Stimulated activated CD4-positive, alpha-beta T cell treated with anti-CD3 and anti-CD28 coated beads, Interleukin-2, amount 100 ng/mL, for 24 hours (primary cell): Measurements from ENCODE around the gene UNKL.
A peak's percentile ranks its signal among the peaks of the same experiment; 100 is the strongest.

Source experiments
- DNase-seq, 2 donors: peaks; one replicate each; pipeline ENCODE4 v3.0.0-alpha.2; 2020

The UNKL gene

GRCh38 chr16:1349351-1349750, 65.2 kb downstream of the UNKL start:
- no peak for DNase-seq

DNA sequence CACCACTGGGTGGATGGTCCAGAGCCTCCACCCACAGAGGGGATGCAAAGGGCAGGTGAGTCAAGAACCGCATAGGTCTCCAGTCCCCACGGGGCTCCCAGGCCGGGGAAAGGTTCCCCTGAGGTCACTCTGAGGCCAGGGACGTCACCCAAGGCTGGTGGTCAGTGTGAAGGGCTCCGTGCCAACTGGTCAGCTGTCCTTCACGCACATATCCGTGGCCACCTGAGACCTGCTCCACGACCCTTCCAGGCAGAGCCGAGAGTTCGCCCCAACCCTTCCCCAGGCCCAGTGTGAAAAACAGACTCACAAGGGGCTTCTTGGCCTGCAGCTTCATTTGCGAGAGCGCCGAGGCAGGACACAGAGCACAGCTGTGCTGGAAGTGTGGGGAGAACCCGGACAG, 65.6 kb downstream of the UNKL start:
- DNase-seq: no peak

GRCh38 chr16:1348441-1348840, 66.1 kb downstream of the UNKL start:
- DNase-seq: no peak

DNA sequence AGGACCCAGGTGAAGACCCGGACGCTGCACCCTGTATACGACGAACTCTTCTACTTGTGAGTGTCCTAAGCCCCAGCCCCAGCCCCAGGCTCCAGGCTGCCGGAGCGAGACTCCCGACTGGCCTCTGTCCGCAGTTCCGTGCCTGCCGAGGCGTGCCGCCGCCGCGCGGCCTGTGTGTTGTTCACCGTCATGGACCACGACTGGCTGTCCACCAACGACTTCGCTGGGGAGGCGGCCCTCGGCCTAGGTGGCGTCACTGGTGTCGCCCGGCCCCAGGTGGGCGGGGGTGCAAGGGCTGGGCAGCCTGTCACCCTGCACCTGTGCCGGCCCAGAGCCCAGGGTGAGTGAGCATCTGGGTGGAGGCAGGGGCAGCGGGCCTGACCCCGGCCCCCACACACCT, 66.5 kb downstream of the UNKL start:
- no peak for DNase-seq

DNA sequence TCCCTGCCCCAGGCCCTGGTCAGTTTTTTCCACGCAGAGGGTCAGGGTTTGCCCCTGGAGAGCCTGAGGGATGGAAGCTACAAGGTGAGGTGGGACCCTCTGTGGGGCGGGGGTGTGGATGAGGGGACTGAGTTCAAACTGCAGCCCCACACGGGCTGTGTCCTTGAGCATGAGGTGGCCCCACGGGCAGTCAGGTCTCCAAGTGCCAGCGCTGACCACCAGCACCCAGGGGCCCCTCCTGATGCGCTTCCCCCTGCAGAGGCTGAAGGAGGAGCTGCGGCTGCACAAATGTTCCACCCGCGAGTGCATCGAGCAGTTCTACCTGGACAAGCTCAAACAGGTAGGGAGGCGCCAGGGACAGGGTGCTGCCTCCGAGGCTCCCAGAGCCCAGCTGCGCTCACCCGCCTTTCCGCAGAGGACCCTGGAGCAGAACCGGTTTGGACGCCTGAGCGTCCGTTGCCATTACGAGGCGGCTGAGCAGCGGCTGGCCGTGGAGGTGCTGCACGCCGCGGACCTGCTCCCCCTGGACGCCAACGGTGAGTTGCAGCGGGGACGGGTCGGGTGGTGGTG, 67.1 kb downstream of the UNKL start:
- no peak for DNase-seq

DNA sequence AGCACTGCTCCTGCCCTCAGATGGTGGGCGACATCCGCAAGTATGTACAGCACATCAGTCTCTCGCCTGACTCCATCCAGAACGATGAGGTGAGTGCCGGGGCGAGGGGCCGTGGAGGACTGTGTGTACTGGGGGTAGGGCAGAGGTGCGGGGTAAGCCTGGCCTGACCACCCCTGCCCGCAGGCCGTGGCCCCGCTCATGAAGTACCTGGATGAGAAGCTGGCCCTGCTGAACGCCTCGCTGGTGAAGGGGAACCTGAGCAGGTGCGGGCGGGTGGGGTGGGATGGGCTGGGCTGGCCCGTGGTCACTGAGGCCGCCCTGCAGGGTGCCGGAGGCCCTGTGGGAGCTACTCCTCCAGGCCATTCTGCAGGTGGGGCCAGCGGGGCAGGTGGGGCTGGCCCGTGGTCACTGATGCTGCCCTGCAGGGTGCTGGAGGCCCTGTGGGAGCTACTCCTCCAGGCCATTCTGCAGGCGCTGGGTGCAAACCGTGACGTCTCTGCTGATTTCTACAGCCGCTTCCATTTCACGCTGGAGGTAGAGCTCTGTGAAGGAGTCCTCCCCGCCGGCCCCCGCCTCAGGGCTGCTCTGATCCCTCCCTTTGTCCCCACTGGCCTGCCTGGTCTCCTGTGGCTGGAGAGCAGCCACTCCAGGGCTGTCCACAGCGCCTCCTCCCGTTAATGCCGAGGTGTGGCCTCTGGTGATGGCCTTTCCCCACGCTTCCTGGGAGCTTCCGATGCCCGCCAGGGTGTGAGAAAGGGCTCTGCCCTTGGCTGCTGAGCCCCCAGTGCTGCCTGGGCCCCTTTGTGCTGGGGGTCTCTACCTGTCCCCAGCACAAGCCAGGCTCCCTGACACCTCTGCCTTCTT, 67.8 kb downstream of the UNKL start:
- no peak for DNase-seq

GRCh38 chr16:1345651-1346421, 68.7 kb downstream of the UNKL start:
- DNase-seq: no peak

DNA sequence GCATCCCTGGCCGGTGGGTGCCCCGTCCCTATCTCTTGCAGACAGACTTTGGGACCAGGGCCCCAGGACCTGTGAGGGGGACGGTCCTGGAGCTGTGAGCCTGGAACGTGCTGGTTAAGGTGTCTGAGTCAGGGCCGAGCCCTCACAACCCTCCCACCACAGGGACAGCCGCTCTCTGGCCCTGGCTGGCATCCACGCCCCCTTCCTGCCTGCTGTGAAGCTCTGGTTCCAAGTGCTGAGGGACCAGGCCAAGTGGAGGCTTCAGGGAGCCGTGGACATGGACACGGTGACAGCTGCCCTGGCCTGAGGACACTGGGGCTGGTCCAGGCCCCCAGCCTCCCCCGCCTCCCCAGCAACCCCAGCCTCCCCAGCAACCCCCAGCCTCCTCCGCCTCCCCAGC, 69.4 kb downstream of the UNKL start:
- no peak for DNase-seq

GRCh38 chr16:1344499-1344898, 70.0 kb downstream of the UNKL start:
- DNase-seq: no peak

GRCh38 chr16:1343428-1344242, 70.9 kb downstream of the UNKL start:
- no peak for DNase-seq

GRCh38 chr16:1342526-1343427, 71.7 kb downstream of the UNKL start:
- peak; percentile 86 to 92 for DNase-seq

DNA sequence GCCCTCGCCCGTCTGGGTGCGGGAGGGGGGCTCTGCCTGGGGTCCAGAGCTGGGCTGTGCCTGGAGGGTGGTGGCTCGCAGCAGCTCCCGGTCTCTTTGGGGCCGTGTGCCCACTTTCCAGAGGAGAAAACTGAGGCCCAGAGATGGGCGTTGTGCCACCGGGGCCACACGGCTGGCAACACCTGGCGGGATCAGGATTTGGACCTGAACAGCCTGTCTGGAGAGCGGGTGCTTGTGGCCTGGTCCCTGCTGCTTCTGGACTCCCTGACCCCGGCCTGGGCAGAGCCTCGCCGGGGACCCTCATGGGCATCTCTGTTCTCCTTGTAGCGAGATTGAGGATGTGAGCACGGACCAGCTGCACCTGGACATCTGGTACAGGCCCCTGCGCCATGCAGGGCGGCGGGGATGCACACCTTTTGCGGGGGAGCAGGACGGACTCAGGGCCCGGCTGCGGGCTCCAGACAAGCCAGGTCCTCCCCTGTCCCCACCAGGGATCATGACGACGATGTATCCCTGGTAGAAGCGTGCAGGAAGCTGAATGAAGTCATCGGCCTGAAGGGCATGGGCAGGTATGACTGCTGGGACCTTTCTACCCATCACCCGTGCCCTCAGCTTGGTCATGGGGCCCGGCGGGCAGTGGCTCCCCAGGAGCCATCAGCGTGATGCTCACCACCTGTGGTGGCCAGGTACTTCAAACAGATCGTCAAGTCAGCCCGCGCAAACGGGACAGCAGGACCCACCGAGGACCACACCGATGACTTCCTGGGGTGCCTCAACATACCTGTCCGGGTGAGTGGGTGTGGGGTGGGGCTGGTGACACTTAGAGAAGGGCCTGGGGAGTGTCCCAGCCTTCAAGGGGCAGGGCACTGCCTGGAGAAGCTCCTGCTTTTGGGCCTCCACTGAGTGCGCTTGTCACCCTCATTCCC, 72.7 kb downstream of the UNKL start:
- no peak for DNase-seq

- DNase-seq: no peak
Observed at GRCh38 chr16:1340730-1341494, 73.6 kb downstream of the UNKL start.

GRCh38 chr16:1338855-1339675, 75.4 kb downstream of the UNKL start:
- DNase-seq: no peak

- no peak for DNase-seq
Observed at GRCh38 chr16:1338119-1338730, 76.3 kb downstream of the UNKL start.

- DNase-seq: no peak
Observed at GRCh38 chr16:1337486-1337885, 77.0 kb downstream of the UNKL start.

DNA sequence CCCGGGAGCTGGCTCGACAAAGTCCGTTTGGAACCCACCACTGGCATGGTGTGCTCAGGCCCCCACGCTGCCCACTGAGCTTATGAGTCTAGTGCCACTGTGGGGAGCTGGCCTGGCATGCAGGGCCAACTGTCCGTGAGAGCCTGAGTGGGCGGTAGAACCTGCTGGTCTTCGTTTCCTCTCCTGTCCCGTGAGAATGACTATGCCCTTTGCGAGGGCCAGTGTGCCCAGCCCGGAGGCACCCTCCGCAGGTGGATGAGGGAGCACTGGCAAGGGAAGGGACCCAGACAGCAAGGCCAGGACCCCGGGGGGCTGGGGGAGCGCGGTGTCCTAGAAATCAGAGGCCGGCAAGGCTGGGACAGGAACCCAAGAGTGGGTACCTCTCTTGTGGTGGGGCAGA, 77.9 kb downstream of the UNKL start:
- DNase-seq: no peak

DNA sequence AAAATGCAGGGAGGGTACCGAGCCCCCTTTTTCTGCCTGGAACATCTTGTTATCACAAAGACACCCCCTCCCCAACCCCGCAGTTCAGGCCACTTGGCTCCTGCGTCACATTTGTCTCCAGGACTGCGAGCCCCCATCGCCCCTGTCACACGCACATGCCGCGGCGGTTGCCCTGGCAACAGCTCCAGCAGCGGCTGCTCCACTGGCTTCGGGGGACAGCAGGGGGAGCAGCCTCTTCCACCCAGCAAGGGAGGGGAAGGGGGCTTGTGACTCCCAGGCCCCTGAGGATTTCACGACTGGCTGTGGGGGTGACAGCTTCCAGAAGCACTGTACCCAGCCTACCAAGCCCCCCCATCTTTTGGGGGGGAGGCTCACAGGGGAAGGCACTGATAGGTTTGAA, 78.5 kb downstream of the UNKL start:
- DNase-seq: no peak
